ENCODE data around the gene LY86.

Gene LY86

GRCh38 chr6:6556738-6557503 is 31.6 kb upstream of the LY86 start:
- WGBS, 2 experiments, result 43 to 47% methylated on average over 10 of the region's 10 CpGs

GRCh38 chr6:6557504-6557839 is 31.0 kb upstream of the LY86 start:
- Histone ChIP-seq H3K9me3 (ENCODE audit: control insufficient read depth, low read length) (no peaks in the 10 kb centered on the region), H3K27me3 (ENCODE audit: control insufficient read depth, insufficient read depth, low read length, poor library complexity, severe bottlenecking) (no peaks in the 10 kb centered on the region), H3K4me1 (ENCODE audit: control insufficient read depth, insufficient read depth, low read length) (no peaks in the 10 kb centered on the region), H3K27ac (ENCODE audit: insufficient read depth, low read depth, low read length, poor library complexity, severe bottlenecking) (no peak overlapping the region), H3K4me3 (ENCODE audit: insufficient read depth, low read depth, low read length) (no peak overlapping the region), H3K36me3 (ENCODE audit: control insufficient read depth, insufficient read depth, low read length) (no peaks in the 10 kb centered on the region)
- 90% methylated on average over 2 of the region's 4 CpGs; no CpG with 5 or more reads in 1 of the 2 experiments for WGBS, 2 experiments

More at GRCh38 chr6:6556738-6557503, 31.6 kb upstream of the LY86 start:
- Histone ChIP-seq H3K27me3 (ENCODE audit: control insufficient read depth, insufficient read depth, low read length, poor library complexity, severe bottlenecking) (no peaks in the 10 kb centered on the region), H3K4me3 (ENCODE audit: insufficient read depth, low read depth, low read length) (no peak overlapping the region), H3K36me3 (ENCODE audit: control insufficient read depth, insufficient read depth, low read length) (no peaks in the 10 kb centered on the region), H3K4me1 (ENCODE audit: control insufficient read depth, insufficient read depth, low read length) (no peaks in the 10 kb centered on the region), H3K9me3 (ENCODE audit: control insufficient read depth, low read length) (no peaks in the 10 kb centered on the region), H3K27ac (ENCODE audit: insufficient read depth, low read depth, low read length, poor library complexity, severe bottlenecking) (no peak overlapping the region)

GRCh38 chr6:6557886-6558285 is 30.6 kb upstream of the LY86 start:
- no peaks in the 10 kb centered on the region for H3K4me1 ChIP-seq (ENCODE audit: control insufficient read depth, insufficient read depth, low read length)
- H3K4me3 ChIP-seq (ENCODE audit: insufficient read depth, low read depth, low read length), result no peak overlapping the region
- H3K9me3 ChIP-seq (ENCODE audit: control insufficient read depth, low read length), result no peaks in the 10 kb centered on the region
- no peak overlapping the region for H3K27ac ChIP-seq (ENCODE audit: insufficient read depth, low read depth, low read length, poor library complexity, severe bottlenecking)
- H3K36me3 ChIP-seq (ENCODE audit: control insufficient read depth, insufficient read depth, low read length), result no peaks in the 10 kb centered on the region
- 90 to 92% methylated on average over 7 of the region's 7 CpGs for WGBS, 2 experiments
- H3K27me3 ChIP-seq (ENCODE audit: control insufficient read depth, insufficient read depth, low read length, poor library complexity, severe bottlenecking), result no peaks in the 10 kb centered on the region

GRCh38 chr6:6559994-6560570 is 28.4 kb upstream of the LY86 start:
- no peaks in the 10 kb centered on the region for H3K4me1 ChIP-seq (ENCODE audit: control insufficient read depth, insufficient read depth, low read length)
- no peak overlapping the region for H3K27ac ChIP-seq (ENCODE audit: insufficient read depth, low read depth, low read length, poor library complexity, severe bottlenecking)
- no peaks in the 10 kb centered on the region for H3K9me3 ChIP-seq (ENCODE audit: control insufficient read depth, low read length)
- no peak overlapping the region for H3K4me3 ChIP-seq (ENCODE audit: insufficient read depth, low read depth, low read length)
- H3K36me3 ChIP-seq (ENCODE audit: control insufficient read depth, insufficient read depth, low read length), result no peaks in the 10 kb centered on the region
- WGBS, 2 experiments, result 88 to 89% methylated on average over 6 of the region's 6 CpGs
- no peaks in the 10 kb centered on the region for H3K27me3 ChIP-seq (ENCODE audit: control insufficient read depth, insufficient read depth, low read length, poor library complexity, severe bottlenecking)

- Histone ChIP-seq H3K36me3 (ENCODE audit: control insufficient read depth, insufficient read depth, low read length) (no peaks in the 10 kb centered on the region), H3K4me1 (ENCODE audit: control insufficient read depth, insufficient read depth, low read length) (no peaks in the 10 kb centered on the region), H3K27ac (ENCODE audit: insufficient read depth, low read depth, low read length, poor library complexity, severe bottlenecking) (no peak overlapping the region), H3K27me3 (ENCODE audit: control insufficient read depth, insufficient read depth, low read length, poor library complexity, severe bottlenecking) (no peaks in the 10 kb centered on the region), H3K4me3 (ENCODE audit: insufficient read depth, low read depth, low read length) (no peak overlapping the region), H3K9me3 (ENCODE audit: control insufficient read depth, low read length) (no peaks in the 10 kb centered on the region)
- WGBS, 2 experiments, result 90% methylated on average over 3 of the region's 3 CpGs
Measured at GRCh38 chr6:6560909-6561308, 27.6 kb upstream of the LY86 start.

- Histone ChIP-seq H3K4me3 (ENCODE audit: insufficient read depth, low read depth, low read length) (no peak overlapping the region), H3K27ac (ENCODE audit: insufficient read depth, low read depth, low read length, poor library complexity, severe bottlenecking) (no peak overlapping the region), H3K9me3 (ENCODE audit: control insufficient read depth, low read length) (no peaks in the 10 kb centered on the region), H3K4me1 (ENCODE audit: control insufficient read depth, insufficient read depth, low read length) (no peaks in the 10 kb centered on the region), H3K27me3 (ENCODE audit: control insufficient read depth, insufficient read depth, low read length, poor library complexity, severe bottlenecking) (no peaks in the 10 kb centered on the region), H3K36me3 (ENCODE audit: control insufficient read depth, insufficient read depth, low read length) (no peaks in the 10 kb centered on the region)
- 89 to 98% methylated on average over 4 to 5 of the region's 5 CpGs for WGBS, 2 experiments
Measured at GRCh38 chr6:6564154-6564553, 24.4 kb upstream of the LY86 start.

GRCh38 chr6:6565069-6565468 is 23.5 kb upstream of the LY86 start:
- Histone ChIP-seq H3K4me1 (ENCODE audit: control insufficient read depth, insufficient read depth, low read length) (no peaks in the 10 kb centered on the region), H3K27ac (ENCODE audit: insufficient read depth, low read depth, low read length, poor library complexity, severe bottlenecking) (no peak overlapping the region), H3K36me3 (ENCODE audit: control insufficient read depth, insufficient read depth, low read length) (no peaks in the 10 kb centered on the region), H3K9me3 (ENCODE audit: control insufficient read depth, low read length) (no peaks in the 10 kb centered on the region), H3K4me3 (ENCODE audit: insufficient read depth, low read depth, low read length) (no peak overlapping the region), H3K27me3 (ENCODE audit: control insufficient read depth, insufficient read depth, low read length, poor library complexity, severe bottlenecking) (no peaks in the 10 kb centered on the region)
- whole genome bisulfite sequencing, 2 experiments, result 93 to 95% methylated on average over 3 to 4 of the region's 4 CpGs

GRCh38 chr6:6565488-6565887 is 23.0 kb upstream of the LY86 start:
- no peak overlapping the region for H3K27ac ChIP-seq (ENCODE audit: insufficient read depth, low read depth, low read length, poor library complexity, severe bottlenecking)
- H3K4me3 ChIP-seq (ENCODE audit: insufficient read depth, low read depth, low read length), result no peak overlapping the region
- whole genome bisulfite sequencing, 2 experiments, result 92 to 95% methylated on average over 3 of the region's 3 CpGs
- H3K4me1 ChIP-seq (ENCODE audit: control insufficient read depth, insufficient read depth, low read length), result no peaks in the 10 kb centered on the region
- H3K27me3 ChIP-seq (ENCODE audit: control insufficient read depth, insufficient read depth, low read length, poor library complexity, severe bottlenecking), result no peaks in the 10 kb centered on the region
- H3K9me3 ChIP-seq (ENCODE audit: control insufficient read depth, low read length), result no peaks in the 10 kb centered on the region
- no peaks in the 10 kb centered on the region for H3K36me3 ChIP-seq (ENCODE audit: control insufficient read depth, insufficient read depth, low read length)

- no peaks in the 10 kb centered on the region for H3K4me1 ChIP-seq (ENCODE audit: control insufficient read depth, insufficient read depth, low read length)
- H3K36me3 ChIP-seq (ENCODE audit: control insufficient read depth, insufficient read depth, low read length), result no peaks in the 10 kb centered on the region
- no peaks in the 10 kb centered on the region for H3K27me3 ChIP-seq (ENCODE audit: control insufficient read depth, insufficient read depth, low read length, poor library complexity, severe bottlenecking)
- H3K4me3 ChIP-seq (ENCODE audit: insufficient read depth, low read depth, low read length), result no peak overlapping the region
- WGBS, 2 experiments, result 92 to 96% methylated on average over 4 of the region's 4 CpGs
- no peaks in the 10 kb centered on the region for H3K9me3 ChIP-seq (ENCODE audit: control insufficient read depth, low read length)
- no peak overlapping the region for H3K27ac ChIP-seq (ENCODE audit: insufficient read depth, low read depth, low read length, poor library complexity, severe bottlenecking)
Measured at GRCh38 chr6:6566766-6567165, 21.8 kb upstream of the LY86 start.

GRCh38 chr6:6569096-6569810 is 19.3 kb upstream of the LY86 start:
- Histone ChIP-seq H3K36me3 (ENCODE audit: control insufficient read depth, insufficient read depth, low read length) (no peaks in the 10 kb centered on the region), H3K27me3 (ENCODE audit: control insufficient read depth, insufficient read depth, low read length, poor library complexity, severe bottlenecking) (no peaks in the 10 kb centered on the region), H3K4me1 (ENCODE audit: control insufficient read depth, insufficient read depth, low read length) (no peaks in the 10 kb centered on the region), H3K27ac (ENCODE audit: insufficient read depth, low read depth, low read length, poor library complexity, severe bottlenecking) (no peak overlapping the region), H3K9me3 (ENCODE audit: control insufficient read depth, low read length) (no peaks in the 10 kb centered on the region), H3K4me3 (ENCODE audit: insufficient read depth, low read depth, low read length) (no peak overlapping the region)
- WGBS, 2 experiments, result 91 to 92% methylated on average over 13 of the region's 13 CpGs

Data from ectodermal cell (in vitro differentiated cells).